GM21526 (cell line): ENCODE measurements around the gene CHTOP.
"Not testable (repeated sequence)": the region's sequence is repeated elsewhere in the genome, so short reads cannot be mapped to it uniquely, and the experiment has no call there.

Source experiments
- ATAC-seq: cut with Tn5 transposase; IDR thresholded peaks from one replicate; pipeline ENCODE4 v1.9.1; 2021; ENCODE audit warnings: moderate library complexity; ENCODE audit not compliant: unreplicated experiment, low FRiP score

Gene CHTOP

DNA sequence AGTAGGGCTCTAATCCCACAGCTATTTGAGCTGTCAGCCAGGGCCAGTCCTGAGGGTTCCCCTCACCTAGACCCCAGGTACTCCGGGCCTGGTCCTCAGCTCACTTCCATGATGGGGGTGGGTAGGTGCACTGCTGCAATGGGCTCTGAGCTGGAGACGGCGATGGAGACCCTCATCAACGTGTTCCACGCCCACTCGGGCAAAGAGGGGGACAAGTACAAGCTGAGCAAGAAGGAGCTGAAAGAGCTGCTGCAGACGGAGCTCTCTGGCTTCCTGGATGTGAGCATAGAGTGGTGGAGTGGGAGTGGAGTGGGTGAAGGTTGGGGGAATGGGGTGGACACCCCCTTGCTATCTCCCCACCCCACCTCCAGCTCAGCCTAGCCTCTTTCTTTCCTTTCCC lies 3.5 kb upstream of the CHTOP start:
- no peak for ATAC-seq

DNA sequence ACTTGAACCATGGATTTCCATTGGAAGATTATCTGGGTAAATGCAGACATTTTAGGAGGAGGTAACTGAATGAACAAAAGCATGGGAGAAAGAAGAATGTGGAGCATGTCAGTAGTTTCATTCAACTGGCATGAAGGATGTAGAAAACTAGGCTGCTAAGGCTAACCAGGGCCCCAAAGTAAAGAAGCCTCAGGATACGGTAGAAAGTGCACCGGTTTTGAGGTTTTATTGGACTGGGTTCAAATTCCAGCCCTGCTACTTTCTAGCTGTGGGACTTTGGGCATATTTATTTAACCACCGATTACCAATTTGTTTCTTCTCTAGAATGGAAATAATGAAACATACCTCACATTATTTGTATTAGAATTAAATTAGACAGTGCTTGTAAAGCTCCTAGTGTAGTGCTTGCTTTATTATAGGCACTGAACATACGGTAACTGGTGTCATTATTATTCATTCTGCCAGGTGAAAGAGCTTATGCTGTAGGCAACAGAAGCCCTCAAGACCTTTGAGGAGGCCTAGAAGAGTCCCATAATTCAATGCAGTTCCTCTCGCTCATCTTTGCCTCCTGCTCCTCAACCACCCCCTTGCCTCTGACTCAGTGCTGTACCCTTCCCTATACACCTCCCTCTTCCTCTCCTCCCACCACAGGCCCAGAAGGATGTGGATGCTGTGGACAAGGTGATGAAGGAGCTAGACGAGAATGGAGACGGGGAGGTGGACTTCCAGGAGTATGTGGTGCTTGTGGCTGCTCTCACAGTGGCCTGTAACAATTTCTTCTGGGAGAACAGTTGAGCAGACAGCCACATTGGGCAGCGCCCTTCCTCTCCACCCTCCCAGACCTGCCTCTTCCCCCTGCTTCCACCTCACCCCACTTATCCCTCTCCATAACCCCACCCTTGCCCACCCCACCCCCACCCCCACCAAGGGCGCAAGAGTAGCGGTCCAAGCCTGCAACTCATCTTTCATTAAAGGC lies 2.5 kb upstream of the CHTOP start:
- no peak for ATAC-seq

DNA sequence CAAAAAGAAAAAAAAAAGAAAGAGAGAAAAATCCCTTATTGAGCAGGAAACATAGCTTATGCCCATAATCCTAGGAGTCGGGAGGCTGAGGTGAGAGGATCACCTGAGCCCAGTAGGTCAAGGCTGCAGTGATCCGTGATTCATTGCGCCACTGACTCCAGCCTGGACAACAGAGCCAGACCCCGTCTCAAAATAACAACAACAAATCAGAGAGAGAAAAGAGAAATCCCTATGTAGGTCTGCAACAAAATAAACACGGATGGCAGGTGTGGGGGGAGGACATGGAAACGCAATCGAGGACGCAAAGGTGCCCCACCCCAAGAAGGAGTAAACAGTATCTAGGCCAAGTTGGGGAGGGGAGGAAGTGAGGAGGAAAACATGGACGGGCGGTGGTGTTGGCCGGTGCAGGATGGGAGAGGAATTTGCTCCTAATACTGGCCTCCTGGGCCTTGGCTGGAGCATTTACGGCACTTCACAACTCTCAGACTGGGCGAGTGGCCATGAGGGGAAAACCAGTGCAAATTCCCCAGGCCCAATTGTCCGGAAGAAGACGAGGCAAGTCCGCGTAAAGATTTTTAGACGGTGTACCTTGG lies 609 bp upstream of the CHTOP start:
- ATAC-seq = no peak

DNA sequence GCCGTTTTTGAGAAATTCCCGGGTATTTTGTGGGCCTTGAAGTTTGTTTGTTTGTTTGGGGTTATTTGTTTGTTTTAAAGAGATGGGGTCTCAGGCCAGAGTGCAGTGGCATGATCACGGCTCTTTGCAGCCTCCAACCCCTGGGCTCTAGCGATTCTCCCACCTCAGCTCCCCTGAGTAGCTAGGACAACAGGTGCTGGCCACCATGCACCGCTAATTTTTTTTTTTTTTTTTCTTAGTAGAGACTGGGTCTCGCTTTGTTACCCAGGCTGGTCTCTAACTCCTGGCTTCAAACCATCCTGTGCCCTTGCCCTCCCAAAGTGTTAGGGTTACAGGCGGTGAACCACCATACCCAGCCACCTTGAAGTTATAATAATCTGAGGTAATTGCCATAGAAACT lies 2.0 kb downstream of the CHTOP start:
- ATAC-seq = no peak

DNA sequence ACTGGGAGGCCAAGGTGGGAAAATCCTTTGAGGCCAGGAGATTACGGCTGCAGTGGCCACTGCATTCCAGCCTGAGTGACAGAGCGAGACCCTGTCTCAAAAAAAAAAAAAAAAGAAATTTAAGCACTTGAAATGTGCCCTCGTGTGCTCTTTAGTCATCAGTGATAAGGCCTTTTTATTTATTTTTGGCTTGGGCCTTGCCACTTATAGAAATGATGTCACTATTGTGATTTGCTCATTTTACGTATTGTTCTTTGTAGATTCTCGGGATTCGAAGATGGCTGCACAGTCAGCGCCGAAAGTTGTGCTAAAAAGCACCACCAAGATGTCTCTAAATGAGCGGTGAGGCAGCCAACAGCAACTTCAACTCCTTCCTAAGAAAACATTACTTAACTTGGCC lies 2.4 kb downstream of the CHTOP start:
- no peak for ATAC-seq

DNA sequence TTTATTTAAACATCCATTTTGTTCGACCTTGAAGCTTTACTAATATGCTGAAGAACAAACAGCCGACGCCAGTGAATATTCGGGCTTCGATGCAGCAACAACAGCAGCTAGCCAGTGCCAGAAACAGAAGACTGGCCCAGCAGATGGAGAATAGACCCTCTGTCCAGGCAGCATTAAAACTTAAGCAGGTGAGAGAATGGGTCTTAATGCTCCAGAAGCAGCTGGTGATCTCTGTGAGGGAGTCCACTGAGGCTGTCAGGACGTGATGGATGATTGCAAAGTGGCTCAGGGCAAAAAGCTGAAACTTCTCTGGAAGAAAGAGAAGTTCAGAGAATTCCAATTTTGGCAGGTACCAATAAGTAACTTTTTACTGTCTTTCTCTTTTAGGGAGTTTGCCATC lies 4.4 kb downstream of the CHTOP start:
- no peak for ATAC-seq

DNA sequence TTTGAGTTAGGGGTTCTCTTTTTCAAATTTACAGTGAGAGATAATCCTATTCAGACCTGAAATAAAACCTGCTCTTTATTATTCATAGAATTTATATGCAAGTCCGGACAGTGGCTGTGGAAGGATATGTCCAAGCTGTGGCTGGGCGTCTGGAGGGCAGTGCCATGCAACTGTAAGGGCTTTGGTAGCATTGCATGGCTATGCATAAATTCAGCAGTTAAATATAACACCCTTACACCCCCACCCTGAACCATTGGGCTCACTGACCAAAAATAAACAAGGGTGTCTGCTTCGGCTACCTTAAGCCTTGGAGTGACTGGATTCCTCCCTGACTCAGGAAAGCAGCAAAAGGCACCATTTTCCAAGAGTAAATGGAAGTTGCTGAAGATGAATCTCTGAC lies 5.4 kb downstream of the CHTOP start:
- ATAC-seq = no peak

DNA sequence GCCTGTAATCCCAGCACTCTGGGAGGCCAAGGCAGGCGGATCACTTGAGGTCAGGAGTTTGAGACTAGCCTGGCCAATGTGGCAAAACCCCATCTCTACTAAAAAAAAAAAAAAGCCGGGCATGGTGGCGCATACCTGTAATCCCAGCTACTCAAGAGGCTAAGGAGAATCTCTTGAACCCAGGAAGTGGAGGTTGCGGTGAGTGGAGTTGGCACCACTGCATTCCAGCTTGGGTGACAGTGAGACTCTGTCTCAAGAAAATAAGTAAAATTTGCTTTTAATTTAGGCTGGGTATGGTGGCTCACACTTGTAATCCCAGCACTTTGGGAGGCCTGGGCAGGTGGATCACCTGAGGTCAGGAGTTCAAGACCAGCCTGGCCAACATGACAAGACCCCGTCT lies 6.3 kb downstream of the CHTOP start:
- not testable (repeated sequence) for ATAC-seq

DNA sequence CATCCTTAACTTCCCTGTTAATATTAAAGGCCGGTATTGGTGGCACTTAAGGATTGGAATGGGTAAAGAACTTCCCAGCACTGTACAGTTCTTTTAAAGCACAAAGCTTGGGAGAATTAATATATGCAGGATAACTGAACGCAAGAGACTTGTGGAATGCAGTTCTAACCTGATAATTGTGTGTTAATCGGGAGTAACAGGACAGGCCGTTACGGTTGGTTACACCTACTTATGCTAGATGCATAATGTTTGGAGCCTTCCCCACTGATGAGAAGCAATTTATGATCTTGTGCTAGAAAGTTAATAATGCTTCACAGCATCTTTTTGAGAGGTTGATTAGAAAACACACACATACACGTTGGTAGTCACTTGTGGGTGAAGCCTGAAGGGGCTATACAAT lies 7.0 kb downstream of the CHTOP start:
- ATAC-seq = no peak

DNA sequence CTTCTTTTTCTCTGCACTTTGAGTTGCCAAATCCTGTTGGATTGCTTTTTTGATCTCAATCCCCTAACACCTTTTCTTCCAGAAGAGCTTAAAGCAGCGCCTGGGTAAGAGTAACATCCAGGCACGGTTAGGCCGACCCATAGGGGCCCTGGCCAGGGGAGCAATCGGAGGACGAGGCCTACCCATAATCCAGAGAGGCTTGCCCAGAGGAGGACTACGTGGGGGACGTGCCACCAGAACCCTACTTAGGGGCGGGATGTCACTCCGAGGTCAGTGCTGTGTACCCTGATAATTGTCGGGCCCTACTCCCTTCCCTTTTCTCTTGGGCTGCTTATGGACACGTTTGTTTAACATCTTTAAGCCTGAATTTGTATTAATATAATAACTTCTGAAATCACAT lies 8.3 kb downstream of the CHTOP start:
- ATAC-seq = no peak

DNA sequence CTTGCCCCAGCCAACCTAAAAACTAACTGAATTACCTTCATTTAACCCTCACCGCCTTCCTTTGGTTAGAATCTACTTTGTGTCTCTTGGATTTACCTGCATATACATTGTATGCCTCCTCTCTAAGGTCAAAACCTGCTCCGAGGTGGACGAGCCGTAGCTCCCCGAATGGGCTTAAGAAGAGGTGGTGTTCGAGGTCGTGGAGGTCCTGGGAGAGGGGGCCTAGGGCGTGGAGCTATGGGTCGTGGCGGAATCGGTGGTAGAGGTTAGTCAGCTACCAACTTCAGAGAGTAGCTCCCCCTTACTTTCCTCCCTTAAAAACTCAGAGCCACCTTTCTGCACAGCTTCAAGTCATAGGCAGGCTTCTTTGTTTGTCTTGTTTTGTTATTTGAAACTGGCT lies 9.2 kb downstream of the CHTOP start:
- ATAC-seq = no peak

DNA sequence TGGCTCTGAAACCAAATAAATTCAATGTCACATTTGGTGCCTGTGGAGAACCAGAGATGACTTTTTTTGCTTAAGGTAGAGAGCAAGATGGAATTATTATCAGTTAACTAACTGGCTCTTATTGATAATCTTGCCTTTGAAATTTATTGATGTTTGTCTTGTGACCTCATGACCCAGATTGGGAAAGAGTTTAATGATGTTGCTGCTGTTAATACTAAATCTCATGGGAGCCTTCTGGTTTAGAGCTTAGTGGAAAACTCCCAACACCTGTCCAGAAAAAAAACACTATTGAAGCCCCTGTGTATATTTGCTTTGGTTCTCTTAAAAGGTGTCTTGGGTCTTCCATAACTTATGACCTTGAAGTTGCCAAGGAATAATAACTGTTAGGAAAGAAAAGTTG lies 9.9 kb downstream of the CHTOP start:
- ATAC-seq = no peak

DNA sequence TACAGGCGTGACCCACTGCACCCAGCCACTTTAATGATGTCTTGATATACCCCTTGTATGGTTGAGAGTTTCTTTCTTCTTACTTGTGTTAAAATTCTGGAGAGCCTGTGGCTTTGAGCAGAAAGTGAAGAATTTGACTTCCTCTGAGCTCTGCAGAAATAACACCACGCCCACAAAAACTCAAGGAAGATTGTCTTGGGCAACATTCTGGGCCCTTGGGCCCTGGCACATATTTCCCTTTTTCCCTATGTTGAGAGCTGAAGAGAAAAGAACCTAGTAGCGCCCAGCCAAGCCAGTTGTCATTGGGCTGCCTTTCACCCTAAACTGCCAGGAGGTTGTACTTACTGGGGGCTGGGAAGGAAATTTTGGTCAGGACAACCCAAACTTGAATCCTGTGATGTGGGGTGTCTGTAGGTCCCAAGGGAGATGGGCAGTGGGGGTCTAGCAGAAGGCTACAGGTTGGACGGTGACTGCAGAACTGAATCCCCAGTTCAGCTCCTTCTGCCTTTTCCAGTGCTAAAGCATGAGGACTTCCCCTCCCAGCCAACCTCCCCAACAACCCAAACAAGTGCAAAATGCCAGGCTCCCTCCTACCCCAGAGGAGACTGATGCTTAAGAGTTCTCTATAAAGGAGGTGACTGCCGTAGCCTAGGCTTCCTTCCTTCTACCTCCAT lies 12.9 kb downstream of the CHTOP start:
- ATAC-seq = no peak

DNA sequence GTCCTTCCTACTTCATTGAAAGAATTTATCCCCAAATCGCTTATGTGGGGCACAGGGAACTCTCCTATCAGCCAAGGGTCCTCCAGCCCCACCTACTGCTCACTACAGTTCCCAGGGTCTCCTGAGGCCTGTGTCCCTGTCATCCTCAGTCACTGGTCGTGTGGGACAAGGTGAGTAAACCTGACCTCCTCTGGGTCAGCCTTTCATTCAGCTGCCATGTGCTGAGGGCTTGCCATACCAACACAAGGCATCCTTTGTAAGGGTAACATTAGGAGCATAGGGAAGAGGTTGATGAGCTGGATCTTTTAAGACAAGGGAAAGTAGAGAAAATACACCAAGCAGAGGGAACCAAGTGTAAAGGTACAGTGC lies 13.5 kb downstream of the CHTOP start:
- ATAC-seq = no peak

DNA sequence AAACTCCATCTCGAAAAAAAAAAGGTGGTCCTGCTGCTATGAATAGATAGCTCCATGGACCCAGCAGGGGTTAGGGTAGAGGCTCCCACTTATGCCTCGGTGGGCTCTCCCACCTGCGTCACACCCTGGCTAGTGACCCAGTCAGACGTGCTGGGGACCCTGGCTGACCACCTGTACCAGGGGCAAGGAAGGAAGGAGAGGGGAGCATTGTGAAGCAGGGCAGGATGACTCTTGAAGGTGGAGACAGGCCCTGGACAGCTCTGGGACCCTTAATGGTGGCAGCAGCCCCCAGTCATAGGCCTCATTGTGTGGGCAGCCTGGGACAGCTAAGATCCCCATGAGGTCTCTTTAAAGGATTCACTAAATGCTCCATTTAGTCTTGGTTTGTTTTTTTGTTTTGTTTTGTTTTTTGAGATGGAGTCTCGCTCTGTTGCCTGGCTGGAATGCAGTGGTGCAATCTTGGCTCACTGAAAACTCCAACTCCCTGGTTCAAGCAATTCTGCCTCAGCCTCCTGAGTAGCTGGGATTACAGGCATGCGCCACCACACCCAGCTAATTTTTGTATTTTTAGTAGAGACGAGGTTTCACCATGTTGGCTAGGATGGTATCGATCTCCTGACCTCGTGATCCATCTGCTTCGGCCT lies 14.3 kb downstream of the CHTOP start:
- ATAC-seq = no peak

DNA sequence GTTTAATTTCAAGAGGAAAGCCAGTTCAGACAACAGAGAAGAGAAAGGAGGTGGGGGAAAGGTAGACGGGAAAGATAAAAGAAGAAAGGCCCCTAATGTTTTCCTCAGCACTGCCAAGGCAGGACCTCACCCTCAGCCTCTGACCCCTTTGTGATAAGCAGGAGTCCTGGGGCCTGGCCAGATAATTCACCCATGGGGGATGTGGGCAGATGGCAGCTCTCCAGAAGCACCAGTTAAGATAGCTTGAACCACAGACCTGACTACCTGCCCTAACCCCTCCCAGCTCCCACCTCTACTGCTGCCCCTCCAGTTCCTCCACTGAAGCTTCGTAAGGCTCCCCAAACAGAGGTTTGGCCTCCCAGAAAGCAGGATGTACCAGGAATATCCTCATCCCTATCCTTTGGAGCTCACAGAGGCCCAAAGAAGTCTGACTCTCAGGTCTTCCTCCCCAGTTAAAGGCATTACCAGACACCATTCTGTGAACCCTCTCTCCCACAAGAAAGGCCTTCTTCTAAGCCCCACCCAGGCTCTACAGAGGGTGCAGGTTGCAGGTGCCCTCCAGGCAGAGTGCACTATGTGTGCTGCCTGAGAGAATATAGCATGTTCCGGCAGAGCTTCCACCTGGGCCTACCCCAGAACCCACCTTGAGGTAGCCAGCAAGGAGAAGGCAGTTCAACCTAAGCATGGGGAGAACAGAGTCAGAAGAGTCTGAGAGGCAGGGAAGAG lies 15.4 kb downstream of the CHTOP start:
- no peak for ATAC-seq

DNA sequence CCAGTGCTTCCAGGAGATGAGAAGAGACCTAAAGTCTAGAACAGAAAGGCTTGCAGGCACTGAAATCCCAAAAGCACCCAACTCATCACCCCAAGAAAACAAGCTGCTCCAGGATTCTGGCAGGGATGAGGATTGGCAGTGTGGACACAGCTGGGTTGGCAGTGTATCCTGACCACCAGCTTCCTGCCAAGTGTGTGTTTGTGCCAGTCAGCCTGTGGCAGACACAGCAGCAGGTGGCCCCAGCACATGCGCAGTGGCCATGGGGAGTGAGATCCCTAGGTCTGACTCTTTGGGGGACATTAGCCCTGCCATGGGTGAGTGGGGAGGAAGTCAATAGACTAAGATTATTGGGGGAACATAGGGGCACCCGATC lies 16.0 kb downstream of the CHTOP start:
- ATAC-seq = no peak

DNA sequence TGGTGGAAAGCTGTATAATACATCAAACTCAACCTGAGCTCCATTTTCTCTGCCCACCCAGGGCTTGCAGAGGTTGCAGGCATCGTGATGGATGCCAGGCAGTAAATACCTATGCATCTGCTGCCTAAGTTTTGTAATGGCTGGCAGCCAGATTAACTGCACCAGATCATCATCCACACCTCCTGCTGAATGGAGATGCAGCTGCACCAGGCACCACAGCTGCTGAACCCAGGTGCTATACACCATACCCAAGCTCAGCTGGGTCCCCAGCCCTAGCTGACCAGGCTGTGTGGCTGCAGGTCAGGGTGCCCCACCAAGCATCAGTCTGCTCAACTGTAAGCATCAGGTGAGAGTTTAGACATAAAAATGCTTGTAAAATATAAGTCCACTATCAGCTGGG lies 17.9 kb downstream of the CHTOP start:
- no peak for ATAC-seq

DNA sequence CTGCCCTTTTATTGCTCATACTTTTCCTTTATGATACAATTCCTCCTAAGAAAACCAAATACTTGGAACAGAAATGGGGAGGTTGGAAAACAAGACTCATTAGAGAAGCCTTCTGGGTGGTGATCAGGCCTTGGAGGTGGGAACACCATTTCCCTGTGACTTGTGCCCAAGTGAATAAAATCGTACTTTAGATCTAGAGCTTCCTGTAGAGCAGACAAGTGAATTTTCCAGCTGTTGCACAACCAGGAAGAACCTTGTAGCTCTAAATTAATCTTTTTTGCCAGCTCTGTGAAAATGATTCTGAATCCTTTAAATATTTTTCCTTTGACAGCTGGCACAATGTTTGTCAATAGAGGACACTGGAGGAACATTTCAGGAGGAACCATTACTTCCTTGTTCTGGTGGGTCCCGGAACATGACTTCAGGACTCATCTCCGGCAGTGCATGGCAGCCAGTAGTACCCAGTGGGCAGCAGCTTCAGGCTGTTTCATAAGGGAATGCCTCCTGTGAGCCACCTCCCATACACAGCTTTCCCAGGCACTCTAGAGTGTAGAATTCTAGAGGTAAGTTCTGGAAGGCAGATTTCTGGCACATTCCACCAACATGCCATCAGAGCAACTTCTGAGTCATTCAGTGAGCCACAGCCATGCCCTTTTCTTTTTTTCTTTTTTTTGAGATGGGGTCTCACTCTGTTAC lies 19.1 kb downstream of the CHTOP start:
- no peak for ATAC-seq

DNA sequence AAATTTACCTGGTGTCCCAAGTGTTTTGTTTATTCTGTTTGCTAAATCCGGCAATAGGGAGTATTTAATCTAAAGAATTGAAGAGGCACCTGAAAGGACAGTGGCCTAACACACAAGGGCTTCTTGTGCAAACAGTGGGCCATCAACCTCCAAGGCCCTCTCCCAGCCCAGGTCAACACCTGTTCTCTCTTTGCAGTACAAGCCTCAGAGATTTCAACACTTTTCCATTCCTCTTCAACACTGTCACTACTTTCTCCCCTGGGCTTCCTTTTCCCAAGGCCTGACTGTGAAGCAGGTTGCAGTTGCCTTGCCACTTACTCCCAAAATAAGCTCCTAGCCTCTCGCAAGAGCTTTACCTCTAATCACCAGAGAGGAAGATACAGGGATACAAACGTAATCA lies 21.5 kb downstream of the CHTOP start:
- no peak for ATAC-seq
